Endothelial cell of umbilical vein (primary cell): Measurements from ENCODE around the gene SCN2B. TPM values are rescaled to one million over a fixed set of nuclear protein-coding genes. Genes with fewer than 3 reads are reported as not detected.

ENCODE experiments used
- BruUV-seq: library from RNA; stranded (reverse); fragments of 400-500 nt; replicated peaks from 2 replicates; lab custom pipeline; 2021; lab: Mats Ljungman, UMichigan
- CTCF ChIA-PET: fragments of 300-600, 350-600 bp; sonication (Branson Sonifier 250); formaldehyde crosslinking; loops from one replicate; lab custom pipeline; 2021; ENCODE audit warnings: antibody characterized with exemption, inconsistent platforms; lab: Charles Lee
- POLR2A ChIA-PET: fragments of 300-600, 350-600 bp; sonication (Branson Sonifier 250); formaldehyde crosslinking; loops from one replicate; lab custom pipeline; 2021; ENCODE audit warnings: antibody characterized with exemption, inconsistent platforms; lab: Charles Lee
- DNase-seq: peaks from one replicate; pipeline ENCODE4 v3.0.0-alpha.2; 2011; ENCODE audit warnings: low read depth, low spot score
- FAIRE-seq: peaks from 2 replicates; lab custom pipeline; 2011; peaks lifted over from hg19 to GRCh38; lab: Jason Lieb, UNC
- H2AFZ ChIP-seq: 2 replicates; pipeline ENCODE4 v1.6.0; 2012; ENCODE audit warnings: low read depth, low read length, control low read depth, inconsistent platforms
- H3K27ac ChIP-seq: 2 replicates; pipeline ENCODE4 v1.5.1; 2011; ENCODE audit warnings: low read depth, mild to moderate bottlenecking, control low read depth, low read length, moderate library complexity; ENCODE audit not compliant: insufficient read depth
- H3K27me3 ChIP-seq, 2 experiments: 2 replicates each; pipeline versions ENCODE4 v1.6.0 to v1.6.1; 2011; ENCODE audit warnings: low read length in 2 of 2, mixed read lengths in 1 of 2; ENCODE audit not compliant: control insufficient read depth in 2 of 2, insufficient read depth in 2 of 2
- H3K36me3 ChIP-seq, 2 experiments: 2 replicates in 1 of 2; 3 replicates in 1 of 2; pipeline ENCODE4 v1.5.1; 2011; ENCODE audit warnings: low read length in 2 of 2, mild to moderate bottlenecking in 1 of 2, moderate library complexity in 1 of 2; ENCODE audit not compliant: control insufficient read depth in 2 of 2, insufficient read depth in 2 of 2; ENCODE audit errors: extremely low read depth in 1 of 2
- H3K4me1 ChIP-seq: 3 replicates; pipeline ENCODE4 v1.5.1; 2011; ENCODE audit warnings: mild to moderate bottlenecking, low read length; ENCODE audit not compliant: control insufficient read depth, insufficient read depth; ENCODE audit errors: extremely low read depth
- H3K4me2 ChIP-seq: 2 replicates; pipeline ENCODE4 v1.6.1; 2011; ENCODE audit warnings: low read length, control low read depth, mixed read lengths; ENCODE audit not compliant: insufficient read depth
- H3K4me3 ChIP-seq, 3 experiments: fragments of 200-600 bp in 1 of 3; sonication (generic), shearing (Covaris generic) in 1 of 3; replicated peaks in 1 of 3; 2 replicates each; pipeline ENCODE4 v1.5.1; 2011 to 2016; ENCODE audit warnings: control low read depth in 3 of 3, low read length in 3 of 3, mild to moderate bottlenecking in 2 of 3, inconsistent platforms in 1 of 3, low read depth in 1 of 3, moderate library complexity in 1 of 3; ENCODE audit not compliant: insufficient read depth in 1 of 3
- H3K79me2 ChIP-seq: 2 replicates; pipeline ENCODE4 v1.6.0; 2012; ENCODE audit warnings: low read length, inconsistent platforms; ENCODE audit not compliant: control insufficient read depth, insufficient read depth
- H3K9ac ChIP-seq: replicated peaks from 2 replicates; pipeline ENCODE3; 2011; ENCODE audit warnings: low read length, control low read depth; ENCODE audit not compliant: insufficient read depth; ENCODE audit errors: extremely low read depth
- H3K9me1 ChIP-seq: replicated peaks from 3 replicates; pipeline ENCODE4 v1.6.0; 2011; ENCODE audit warnings: mild to moderate bottlenecking, low read length; ENCODE audit not compliant: control insufficient read depth, insufficient read depth; ENCODE audit errors: extremely low read depth
- H3K9me3 ChIP-seq: replicated peaks from 2 replicates; pipeline ENCODE4 v1.5.1; 2012; ENCODE audit warnings: low read length, inconsistent platforms; ENCODE audit not compliant: control insufficient read depth, insufficient read depth
- H4K20me1 ChIP-seq: replicated peaks from 2 replicates; pipeline ENCODE3; 2011; ENCODE audit warnings: mild to moderate bottlenecking, low read length; ENCODE audit not compliant: control insufficient read depth, insufficient read depth; ENCODE audit errors: extremely low read depth
- FOS ChIP-seq: IDR thresholded peaks from 2 replicates; pipeline ENCODE4 v1.6.1; 2011; ENCODE audit warnings: mild to moderate bottlenecking, low read length, moderate library complexity, borderline replicate concordance; ENCODE audit not compliant: insufficient read depth
- MYC ChIP-seq: IDR thresholded peaks from one replicate; pipeline ENCODE4 v1.6.1; 2011; ENCODE audit warnings: mild to moderate bottlenecking, low read depth, low read length
- POLR2AphosphoS5 ChIP-seq: IDR thresholded peaks from 2 replicates; pipeline ENCODE4 v1.6.1; 2012; ENCODE audit warnings: low read depth, mild to moderate bottlenecking, control low read depth, low read length, moderate library complexity; ENCODE audit not compliant: insufficient read depth
- dilution Hi-C: fragments of 300-500 bp; cut with MboI; formaldehyde crosslinking; loops from one replicate; pipeline ENCODE4 v1.15.0; 2019; ENCODE audit warnings: low sequenced_read_pairs; ENCODE audit not compliant: extremely low pct_ligation_motif_present
- intact Hi-C: fragments of 100-400 bp; cut with micrococcal nuclease; formaldehyde crosslinking; loops from one replicate; pipeline ENCODE4 v1.10.0; 2022
- polyA plus RNA-seq, 4 experiments: library from polyadenylated mRNA; depleted of rRNA in 3 of 4; stranded (reverse) in 3 of 4; unstranded in 1 of 4; fragments of >200 nt; gene quantifications; 2 replicates each; pipeline versions ENCODE4 v1.2.1 to v1.2.3, GENCODE V29; 2011 to 2012; ENCODE audit warnings: missing spikeins in 1 of 4
- total RNA-seq: library from RNA; stranded (reverse); gene quantifications from 2 replicates; pipeline ENCODE4 v1.2.3, GENCODE V29; 2021
- TF ChIP-seq, protein P1 (sequence below), 2 donors: IDR thresholded peaks; 1 replicate in 1 of 2; 2 replicates in 1 of 2; pipeline ENCODE4 v1.5.1; 2011; ENCODE audit warnings: low read length in 2 of 2, mild to moderate bottlenecking in 2 of 2, moderate library complexity in 2 of 2, control low read depth in 1 of 2, inconsistent platforms in 1 of 2, low read depth in 1 of 2; ENCODE audit not compliant: insufficient read depth in 1 of 2; ENCODE audit errors: extremely low read depth in 1 of 2

The SCN2B gene
- total and polyA plus RNA-seq, 2 donors (not counting 3 experiments of a cell fraction or from before 2014, with no cell fraction given) = not detected

- FAIRE-seq = no peak
These were observed 43.3 kb upstream of the SCN2B start for GRCh38 chr11:118219732-118220131.

GRCh38 chr11:118219244-118219643 is 42.8 kb upstream of the SCN2B start:
- intact Hi-C loops = no loop called here
- POLR2A ChIA-PET = interaction anchor here (0.6 kb wide), 1 partner anchor 9 kb away, joined by 3 read pairs; no protein-coding TSS in a partner anchor
- H3K27ac ChIP-seq = no peak overlapping the region
- dilution Hi-C loops = no loop called here
- CTCF ChIA-PET = interaction anchor here (2.5 kb wide), 1 partner anchor 21 kb away, joined by 8 read pairs; no protein-coding TSS in a partner anchor
- H2AFZ ChIP-seq = no peak overlapping the region
- H3K4me2 ChIP-seq = no peak overlapping the region
- peaks cover 8 to 18% of the 10 kb centered on the region in 2 experiments for H3K27me3 ChIP-seq
- no peaks in the 10 kb centered on the region for H3K9me3 ChIP-seq
- H3K36me3 ChIP-seq = no peaks in the 10 kb centered on the region
- no peak overlapping the region for H3K4me3 ChIP-seq
- no peak overlapping the region for H3K9ac ChIP-seq
- no peaks in the 10 kb centered on the region for H3K4me1 ChIP-seq
- H4K20me1 ChIP-seq = no peaks in the 10 kb centered on the region
- DNase-seq (no peak), FAIRE-seq (no peak)
- no peaks in the 10 kb centered on the region for H3K9me1 ChIP-seq
- no peak for TF ChIP-seq FOS
- no peak for TF ChIP-seq POLR2AphosphoS5
- TF ChIP-seq, protein P1, sequence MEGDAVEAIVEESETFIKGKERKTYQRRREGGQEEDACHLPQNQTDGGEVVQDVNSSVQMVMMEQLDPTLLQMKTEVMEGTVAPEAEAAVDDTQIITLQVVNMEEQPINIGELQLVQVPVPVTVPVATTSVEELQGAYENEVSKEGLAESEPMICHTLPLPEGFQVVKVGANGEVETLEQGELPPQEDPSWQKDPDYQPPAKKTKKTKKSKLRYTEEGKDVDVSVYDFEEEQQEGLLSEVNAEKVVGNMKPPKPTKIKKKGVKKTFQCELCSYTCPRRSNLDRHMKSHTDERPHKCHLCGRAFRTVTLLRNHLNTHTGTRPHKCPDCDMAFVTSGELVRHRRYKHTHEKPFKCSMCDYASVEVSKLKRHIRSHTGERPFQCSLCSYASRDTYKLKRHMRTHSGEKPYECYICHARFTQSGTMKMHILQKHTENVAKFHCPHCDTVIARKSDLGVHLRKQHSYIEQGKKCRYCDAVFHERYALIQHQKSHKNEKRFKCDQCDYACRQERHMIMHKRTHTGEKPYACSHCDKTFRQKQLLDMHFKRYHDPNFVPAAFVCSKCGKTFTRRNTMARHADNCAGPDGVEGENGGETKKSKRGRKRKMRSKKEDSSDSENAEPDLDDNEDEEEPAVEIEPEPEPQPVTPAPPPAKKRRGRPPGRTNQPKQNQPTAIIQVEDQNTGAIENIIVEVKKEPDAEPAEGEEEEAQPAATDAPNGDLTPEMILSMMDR (IDR thresholded peaks at IDR 0.05; ENCODE audit: extremely low read depth in 1 of 2, insufficient read depth in 1 of 2, low read depth in 1 of 2, low read length in 2 of 2) = no peak
- no peaks in the 10 kb centered on the region for H3K79me2 ChIP-seq
- BruUV-seq = no TSS peak

More at GRCh38 chr11:118219732-118220131, 43.3 kb upstream of the SCN2B start:
- no peak for TF ChIP-seq MYC
- ChIA-PET POLR2A (interaction anchor here (0.6 kb wide), 1 partner anchor 9 kb away, joined by 3 read pairs; no protein-coding TSS in a partner anchor), CTCF (interaction anchor here (2.5 kb wide), 1 partner anchor 21 kb away, joined by 8 read pairs; no protein-coding TSS in a partner anchor)
- dilution Hi-C loops = no loop called here
- no peaks in the 10 kb centered on the region for H3K79me2 ChIP-seq
- H3K36me3 ChIP-seq = no peaks in the 10 kb centered on the region
- no peak overlapping the region for H3K4me3 ChIP-seq
- H4K20me1 ChIP-seq = no peaks in the 10 kb centered on the region
- H3K27me3 ChIP-seq = peaks cover 4 to 13% of the 10 kb centered on the region in 2 experiments
- intact Hi-C loops = no loop called here
- H3K9me3 ChIP-seq = no peaks in the 10 kb centered on the region
- BruUV-seq = no TSS peak
- H2AFZ ChIP-seq = no peak overlapping the region
- H3K4me2 ChIP-seq = no peak overlapping the region
- no peaks in the 10 kb centered on the region for H3K9me1 ChIP-seq
- no peak overlapping the region for H3K9ac ChIP-seq
- H3K4me1 ChIP-seq = no peaks in the 10 kb centered on the region
- no peak overlapping the region for H3K27ac ChIP-seq
- no peak for DNase-seq
